ENCODE measurements around the gene SELENBP1.

The SELENBP1 gene

GRCh38 chr1:151318975-151319374, 53.5 kb downstream of the SELENBP1 start:
- no CpG with 5 or more reads among the region's 3 CpGs for WGBS, 2 donors (ENCODE audit: extremely low coverage in 2 of 2, insufficient read length in 2 of 2, insufficient replicate concordance in 1 of 2)
- no peak overlapping the region for H3K23ac ChIP-seq (ENCODE audit: low read depth, low read length, poor library complexity)
- H4K8ac ChIP-seq (ENCODE audit: low read depth, low read length) = no peak overlapping the region

GRCh38 chr1:151315565-151316235, 56.8 kb downstream of the SELENBP1 start:
- Histone ChIP-seq H3K79me1 (ENCODE audit: low read depth, low read length) (no peaks in the 10 kb centered on the region), H3K27ac (replicated peaks; ENCODE audit: low read length) (no peak overlapping the region), H2AFZ (ENCODE audit: low read length) (no peak overlapping the region), H2AK5ac (ENCODE audit: low read depth, low read length) (no peak overlapping the region), H3K14ac (ENCODE audit: low read length) (no peak overlapping the region), H3K18ac (ENCODE audit: low read length) (no peak overlapping the region), H2BK12ac (ENCODE audit: low read length) (no peak overlapping the region), H3K27me3 (ENCODE audit: control insufficient read depth in 3 of 3, insufficient read depth in 3 of 3, low read depth in 1 of 3, low read length in 3 of 3) (no peaks in the 10 kb centered on the region), H4K8ac (ENCODE audit: low read depth, low read length) (no peak overlapping the region), H3K9ac (ENCODE audit: low read depth, low read length, poor library complexity) (peak overlapping the region; percentile 39), H3K4me2 (ENCODE audit: insufficient read depth, low read length, poor library complexity, severe bottlenecking) (no peak overlapping the region), H2BK5ac (ENCODE audit: low read length) (no peak overlapping the region), H3K4me1 (ENCODE audit: control insufficient read depth in 2 of 2, insufficient read depth in 1 of 2, low read depth in 1 of 2, low read length in 2 of 2) (peaks cover 0 to 3% of the 10 kb centered on the region in 2 donors), H4K91ac (ENCODE audit: low read depth, low read length, poor library complexity) (no peak overlapping the region), H3K9me3 (replicated peaks in 1 of 2; ENCODE audit: control insufficient read depth in 2 of 2, insufficient read depth in 1 of 2, low read depth in 1 of 2, low read length in 2 of 2) (no peaks in the 10 kb centered on the region), H3K4me3 (ENCODE audit: low read length in 2 of 2) (peak overlapping the region in 1 of 2 donors; percentile 27), H3K4ac (ENCODE audit: low read length) (no peak overlapping the region), H2BK15ac (ENCODE audit: low read length) (no peak overlapping the region), H3K36me3 (replicated peaks in 1 of 2; ENCODE audit: control insufficient read depth in 2 of 2, insufficient read depth in 2 of 2, low read length in 2 of 2) (peaks cover 22 to 79% of the 10 kb centered on the region in 2 donors), H3K23ac (ENCODE audit: low read depth, low read length, poor library complexity) (no peak overlapping the region), H2BK120ac (ENCODE audit: low read depth, low read length) (no peak overlapping the region)
- DNase-seq (ENCODE audit: low spot score) = no peak
- WGBS, 2 donors (ENCODE audit: extremely low coverage in 2 of 2, insufficient read length in 2 of 2, insufficient replicate concordance in 1 of 2) = no CpG with 5 or more reads among the region's 17 CpGs

More at GRCh38 chr1:151318975-151319374, 53.5 kb downstream of the SELENBP1 start:
- Histone ChIP-seq H3K36me3 (replicated peaks in 1 of 2; ENCODE audit: control insufficient read depth in 2 of 2, insufficient read depth in 2 of 2, low read length in 2 of 2) (peaks cover 16 to 69% of the 10 kb centered on the region in 2 donors), H3K27ac (replicated peaks; ENCODE audit: low read length) (no peak overlapping the region), H2BK5ac (ENCODE audit: low read length) (no peak overlapping the region), H3K4me3 (ENCODE audit: low read length in 2 of 2) (no peak overlapping the region), H3K27me3 (ENCODE audit: control insufficient read depth in 3 of 3, insufficient read depth in 3 of 3, low read depth in 1 of 3, low read length in 3 of 3) (no peaks in the 10 kb centered on the region), H2BK120ac (ENCODE audit: low read depth, low read length) (no peak overlapping the region), H3K14ac (ENCODE audit: low read length) (no peak overlapping the region), H2AK5ac (ENCODE audit: low read depth, low read length) (no peak overlapping the region), H4K91ac (ENCODE audit: low read depth, low read length, poor library complexity) (no peak overlapping the region), H3K79me1 (ENCODE audit: low read depth, low read length) (no peaks in the 10 kb centered on the region), H2BK15ac (ENCODE audit: low read length) (no peak overlapping the region), H3K4ac (ENCODE audit: low read length) (no peak overlapping the region), H3K9me3 (replicated peaks in 1 of 2; ENCODE audit: control insufficient read depth in 2 of 2, insufficient read depth in 1 of 2, low read depth in 1 of 2, low read length in 2 of 2) (no peaks in the 10 kb centered on the region), H3K4me2 (ENCODE audit: insufficient read depth, low read length, poor library complexity, severe bottlenecking) (no peak overlapping the region), H2AFZ (ENCODE audit: low read length) (no peak overlapping the region), H3K4me1 (ENCODE audit: control insufficient read depth in 2 of 2, insufficient read depth in 1 of 2, low read depth in 1 of 2, low read length in 2 of 2) (no peaks in the 10 kb centered on the region), H2BK12ac (ENCODE audit: low read length) (no peak overlapping the region), H3K9ac (ENCODE audit: low read depth, low read length, poor library complexity) (no peak overlapping the region), H3K18ac (ENCODE audit: low read length) (no peak overlapping the region)
- DNase-seq (ENCODE audit: low spot score) = no peak
